Neural cell (in vitro differentiated cells): ENCODE measurements around the gene LDLRAD3.

Experiments used
- CTCF ChIP-seq: fragments of 450-650 bp; IDR thresholded peaks from 2 replicates; pipeline ENCODE4 v1.5.1; 2014; ENCODE audit warnings: antibody characterized with exemption, mild to moderate bottlenecking, moderate library complexity; ENCODE audit not compliant: poor library complexity, severe bottlenecking
- POLR2AphosphoS5 ChIP-seq: IDR thresholded peaks from 2 replicates; pipeline ENCODE4 v1.6.1; 2012
- RAD21 ChIP-seq: fragments of 450-650 bp; conservative IDR thresholded peaks from 2 replicates; pipeline ENCODE4 v1.6.1; 2014; ENCODE audit warnings: antibody characterized with exemption, mild to moderate bottlenecking, moderate library complexity

GRCh38 chr11:36139767-36140166 is 195.9 kb downstream of the LDLRAD3 start:
- TF ChIP-seq RAD21 = no peak
- TF ChIP-seq CTCF = no peak
- TF ChIP-seq POLR2AphosphoS5 = no peak
